SKM-1 treated with dmso at 0.1 percent for 144 hours (cell line): ENCODE data around the gene PRC1.
A peak's percentile ranks its signal among the peaks of the same experiment; 100 is the strongest.

Experiments
- DNase-seq: peaks from one replicate; lab custom pipeline; 2025; ENCODE audit not compliant: unreplicated experiment; lab: John Stamatoyannopoulos, UW

PRC1 gene

GRCh38 chr15:90956274-90957030 lies 37.9 kb downstream of the PRC1 start:
- no peak for DNase-seq

- DNase-seq: no peak
Observed at GRCh38 chr15:90955624-90956273, 38.6 kb downstream of the PRC1 start.

- peak; percentile 94 for DNase-seq
Observed at GRCh38 chr15:90954712-90955623, 39.4 kb downstream of the PRC1 start, which contains the start of gene RCCD1. Gene RCCD1 (plus strand): TSS chr15:90954884. CDS start chr15:90956735, 1,851 bp downstream.

- DNase-seq: no peak
Observed at GRCh38 chr15:90953947-90954711, 40.2 kb downstream of the PRC1 start.

- no peak for DNase-seq
Observed at GRCh38 chr15:90952901-90953677, 41.2 kb downstream of the PRC1 start.

- DNase-seq: no peak
Observed at GRCh38 chr15:90950676-90951075, 43.7 kb downstream of the PRC1 start.

GRCh38 chr15:90949979-90950675 lies 44.2 kb downstream of the PRC1 start:
- DNase-seq: no peak

GRCh38 chr15:90948506-90948905 lies 45.8 kb downstream of the PRC1 start:
- no peak for DNase-seq

GRCh38 chr15:90947577-90948357 lies 46.6 kb downstream of the PRC1 start:
- DNase-seq: no peak

- DNase-seq: no peak
Observed at GRCh38 chr15:90946941-90947576, 47.3 kb downstream of the PRC1 start.

GRCh38 chr15:90946538-90946937 lies 47.8 kb downstream of the PRC1 start:
- DNase-seq: no peak

GRCh38 chr15:90945091-90945490 lies 49.2 kb downstream of the PRC1 start:
- no peak for DNase-seq

- DNase-seq: no peak
Observed at GRCh38 chr15:90942354-90943120, 51.8 kb downstream of the PRC1 start.

- no peak for DNase-seq
Observed at GRCh38 chr15:90941038-90941437, 53.3 kb downstream of the PRC1 start.

- no peak for DNase-seq
Observed at GRCh38 chr15:90939756-90940155, 54.6 kb downstream of the PRC1 start.

GRCh38 chr15:90938261-90938660 lies 56.1 kb downstream of the PRC1 start:
- no peak for DNase-seq

GRCh38 chr15:90936823-90937222 lies 57.5 kb downstream of the PRC1 start:
- DNase-seq: no peak
